ENCODE measurements around the gene SERPINB8.

DNA sequence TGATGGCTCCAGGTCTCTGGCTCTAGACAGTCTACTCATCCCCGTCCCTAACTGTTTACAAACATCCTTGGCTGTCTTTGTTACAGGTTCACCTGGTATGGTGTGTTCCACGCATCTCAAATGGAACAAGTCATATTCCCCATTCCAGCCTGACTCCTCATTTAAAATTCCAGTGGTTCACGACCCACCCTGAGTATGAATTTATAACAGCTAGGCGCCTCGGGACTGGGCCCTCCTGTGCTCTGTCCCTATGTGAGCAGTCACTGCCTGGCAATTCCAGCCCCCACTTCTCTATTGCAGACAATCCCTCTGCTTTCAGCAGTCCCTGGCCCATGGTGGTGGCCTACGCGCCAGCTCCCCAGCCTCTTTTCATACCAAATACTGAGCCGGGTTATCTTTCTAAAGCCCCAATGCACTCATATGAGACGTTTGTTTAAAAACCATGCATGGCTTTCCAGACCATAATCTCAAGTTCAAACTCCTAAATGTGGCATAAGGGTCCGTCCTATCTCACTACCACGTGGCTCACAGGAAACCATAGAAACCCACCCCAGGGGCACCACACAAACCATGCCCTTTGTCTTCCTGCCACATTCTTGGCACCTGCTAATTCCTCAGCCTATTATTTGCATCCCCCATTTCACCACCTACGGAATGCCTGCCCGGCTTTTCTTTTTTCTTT lies 1.6 kb downstream of the SERPINB8 start:
- TF ChIP-seq SUZ12 (IDR thresholded peaks at IDR 0.05) (no peak), HDGF (IDR thresholded peaks at IDR 0.05; ENCODE audit: borderline replicate concordance) (no peak), SP1 (IDR thresholded peaks at IDR 0.05) (no peak), FOXM1 (IDR thresholded peaks at IDR 0.05; ENCODE audit: borderline replicate concordance) (no peak), TARDBP (IDR thresholded peaks at IDR 0.05) (no peak)
- TF ChIP-seq, protein P1, sequence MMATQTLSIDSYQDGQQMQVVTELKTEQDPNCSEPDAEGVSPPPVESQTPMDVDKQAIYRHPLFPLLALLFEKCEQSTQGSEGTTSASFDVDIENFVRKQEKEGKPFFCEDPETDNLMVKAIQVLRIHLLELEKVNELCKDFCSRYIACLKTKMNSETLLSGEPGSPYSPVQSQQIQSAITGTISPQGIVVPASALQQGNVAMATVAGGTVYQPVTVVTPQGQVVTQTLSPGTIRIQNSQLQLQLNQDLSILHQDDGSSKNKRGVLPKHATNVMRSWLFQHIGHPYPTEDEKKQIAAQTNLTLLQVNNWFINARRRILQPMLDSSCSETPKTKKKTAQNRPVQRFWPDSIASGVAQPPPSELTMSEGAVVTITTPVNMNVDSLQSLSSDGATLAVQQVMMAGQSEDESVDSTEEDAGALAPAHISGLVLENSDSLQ (IDR thresholded peaks at IDR 0.05): no peak

Measured in HEK293T (cell line).